Activated CD4-positive, alpha-beta memory T cell treated with anti-CD3 and anti-CD28 coated beads, Interleukin-2, amount 10 ng/mL, durations not matched to agents 7 days and 5 days (primary cell): ENCODE results near the gene SLC6A5. TPM values are rescaled to one million over a fixed set of nuclear protein-coding genes. Genes with fewer than 3 reads are reported as not detected.

Experiments used
- CTCF ChIA-PET: fragments of 350-600 bp; sonication (Branson Sonifier 250); formaldehyde crosslinking; loops from one replicate; lab custom pipeline; 2021; ENCODE audit warnings: antibody characterized with exemption, inconsistent platforms; lab: Charles Lee
- POLR2A ChIA-PET: fragments of 350-600 bp; sonication (Branson Sonifier 250); formaldehyde crosslinking; loops from one replicate; lab custom pipeline; 2021; ENCODE audit warnings: antibody characterized with exemption; lab: Charles Lee
- DNase-seq: peaks from one replicate; pipeline ENCODE4 v3.0.0-alpha.2; 2020
- H3K27ac Mint-ChIP-seq: one replicate; pipeline ENCODE4 v1.8.0; 2021; ENCODE audit warnings: mild to moderate bottlenecking, mixed read lengths
- H3K27me3 Mint-ChIP-seq: one replicate; pipeline ENCODE4 v1.8.0; 2021; ENCODE audit warnings: mixed read lengths
- H3K36me3 Mint-ChIP-seq: one replicate; pipeline ENCODE4 v1.8.0; 2021; ENCODE audit warnings: low read depth, mixed read lengths
- H3K4me1 Mint-ChIP-seq: one replicate; pipeline ENCODE4 v1.8.0; 2021; ENCODE audit warnings: mixed read lengths
- H3K4me3 Mint-ChIP-seq: one replicate; pipeline ENCODE4 v1.8.0; 2021; ENCODE audit warnings: mild to moderate bottlenecking, mixed read lengths
- H3K9me3 Mint-ChIP-seq: one replicate; pipeline ENCODE4 v1.8.0; 2021; ENCODE audit warnings: mixed read lengths
- total RNA-seq, 2 experiments: library from RNA; stranded (reverse); gene quantifications; one replicate each; pipeline ENCODE4 v1.2.3, GENCODE V29; 2021

Gene SLC6A5
- total RNA-seq, 2 experiments from 2014 or later, result not detected

DNA sequence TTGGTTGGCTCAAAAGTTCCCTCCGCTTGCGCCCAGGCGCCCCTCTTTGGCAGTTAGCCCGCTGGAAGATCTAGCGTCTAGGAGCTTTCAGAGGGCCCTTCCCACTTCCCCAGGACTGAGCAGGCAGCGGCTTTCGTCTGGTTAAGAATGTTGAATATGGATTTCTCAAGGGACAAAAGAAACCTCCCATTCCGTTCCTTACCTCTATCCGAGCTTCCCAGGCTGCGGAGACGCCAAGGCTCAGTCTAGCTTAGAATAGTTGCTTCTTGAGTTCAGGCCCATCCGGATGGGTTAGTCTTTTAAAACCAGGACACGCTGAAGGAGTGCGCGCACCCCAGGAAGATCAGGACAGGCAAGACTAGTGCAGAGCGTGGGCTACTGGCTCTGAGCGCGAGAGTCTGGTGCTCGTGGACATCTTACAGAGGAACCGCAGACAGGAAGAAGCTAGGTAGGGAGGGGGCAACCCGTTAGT, 71.6 kb downstream of the SLC6A5 start:
- ChIA-PET POLR2A (no interaction called here), CTCF (no interaction called here)

DNA sequence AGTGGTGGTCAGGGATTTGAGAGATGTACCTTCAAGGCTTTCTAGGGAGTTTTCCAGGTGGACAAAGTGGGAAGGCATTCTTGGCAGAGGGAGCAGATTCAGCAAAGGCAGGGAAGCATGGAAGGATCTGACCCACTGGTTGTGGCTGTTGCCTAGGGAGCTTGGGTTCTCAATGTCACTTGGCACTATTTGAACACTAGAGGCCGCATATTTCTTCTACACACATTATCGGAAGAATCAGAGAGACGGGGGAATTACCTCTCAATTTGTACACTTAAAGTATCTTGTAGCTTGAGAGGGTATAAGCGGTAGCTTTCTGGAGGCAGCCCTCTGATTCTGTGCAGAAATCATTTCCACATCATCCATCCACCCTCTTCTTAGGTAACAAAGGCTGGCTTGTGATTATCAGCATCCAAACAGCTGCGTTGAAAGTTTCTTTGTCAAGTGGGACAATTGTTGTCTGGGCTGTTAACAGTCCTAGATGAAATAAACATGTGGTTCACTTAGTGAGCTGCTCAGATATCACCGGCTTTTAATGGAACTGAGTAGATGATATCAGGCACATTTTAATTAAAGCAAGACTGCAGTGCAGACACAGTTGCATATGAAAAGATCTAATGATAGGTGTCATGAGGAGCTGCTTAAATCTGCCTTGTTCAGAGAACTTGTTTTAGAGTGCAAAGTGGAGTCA, 72.6 kb downstream of the SLC6A5 start:
- POLR2A ChIA-PET, result interaction anchor here (1.2 kb wide), 1 partner anchor 108 kb away, joined by 3 read pairs; no protein-coding TSS in a partner anchor
- no peak overlapping the region for H3K27ac Mint-ChIP-seq
- peaks cover 49% of the 10 kb centered on the region for H3K27me3 Mint-ChIP-seq
- no peak overlapping the region for H3K4me3 Mint-ChIP-seq
- H3K36me3 Mint-ChIP-seq, result no peaks in the 10 kb centered on the region
- H3K9me3 Mint-ChIP-seq, result no peaks in the 10 kb centered on the region
- H3K4me1 Mint-ChIP-seq, result no peaks in the 10 kb centered on the region
- no peak for DNase-seq
- CTCF ChIA-PET, result interaction anchor here (1.0 kb wide), 1 partner anchor 39 kb away, joined by 4 read pairs; no protein-coding TSS in a partner anchor

More for the DNA sequence above, 71.6 kb downstream of the SLC6A5 start:
- Mint-ChIP-seq H3K36me3 (no peaks in the 10 kb centered on the region), H3K9me3 (no peaks in the 10 kb centered on the region), H3K27me3 (peaks cover 55% of the 10 kb centered on the region), H3K4me1 (no peaks in the 10 kb centered on the region), H3K4me3 (no peak overlapping the region), H3K27ac (no peak overlapping the region)
- no peak for DNase-seq

DNA sequence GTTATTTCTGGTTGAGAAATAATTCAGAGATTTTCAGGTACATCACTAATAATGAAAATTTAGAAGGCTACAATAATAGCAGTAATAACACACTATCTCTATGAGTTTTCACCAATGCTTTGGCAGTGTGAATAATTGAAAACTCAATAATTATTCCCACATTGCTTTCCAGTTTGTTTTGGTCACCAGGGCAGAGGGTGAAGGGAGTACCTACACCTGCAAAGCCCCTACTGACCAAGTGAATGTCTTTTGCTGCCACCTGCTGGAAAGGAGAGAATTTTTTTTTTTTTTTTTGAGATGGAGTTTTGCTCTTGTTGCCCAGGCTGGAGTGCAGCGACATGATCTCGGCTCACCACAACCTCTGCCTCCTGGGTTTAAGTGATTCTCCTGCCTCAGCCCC, 73.2 kb downstream of the SLC6A5 start:
- H3K36me3 Mint-ChIP-seq, result no peaks in the 10 kb centered on the region
- no peaks in the 10 kb centered on the region for H3K4me1 Mint-ChIP-seq
- ChIA-PET CTCF (interaction anchor here (1.1 kb wide), 1 partner anchor 25 kb away, joined by 6 read pairs; no protein-coding TSS in a partner anchor), POLR2A (interaction anchor here (1.2 kb wide), 1 partner anchor 109 kb away, joined by 3 read pairs; no protein-coding TSS in a partner anchor)
- H3K27me3 Mint-ChIP-seq, result peaks cover 44% of the 10 kb centered on the region
- no peak for DNase-seq
- H3K27ac Mint-ChIP-seq, result no peak overlapping the region
- H3K4me3 Mint-ChIP-seq, result no peak overlapping the region
- H3K9me3 Mint-ChIP-seq, result no peaks in the 10 kb centered on the region

GRCh38 chr11:20676658-20677057, 77.2 kb downstream of the SLC6A5 start:
- no peaks in the 10 kb centered on the region for H3K9me3 Mint-ChIP-seq
- H3K27me3 Mint-ChIP-seq, result peaks cover 10% of the 10 kb centered on the region
- ChIA-PET POLR2A (no interaction called here), CTCF (no interaction called here)
- H3K4me3 Mint-ChIP-seq, result no peak overlapping the region
- H3K27ac Mint-ChIP-seq, result no peak overlapping the region
- no peaks in the 10 kb centered on the region for H3K36me3 Mint-ChIP-seq
- no peak for DNase-seq
- no peaks in the 10 kb centered on the region for H3K4me1 Mint-ChIP-seq

DNA sequence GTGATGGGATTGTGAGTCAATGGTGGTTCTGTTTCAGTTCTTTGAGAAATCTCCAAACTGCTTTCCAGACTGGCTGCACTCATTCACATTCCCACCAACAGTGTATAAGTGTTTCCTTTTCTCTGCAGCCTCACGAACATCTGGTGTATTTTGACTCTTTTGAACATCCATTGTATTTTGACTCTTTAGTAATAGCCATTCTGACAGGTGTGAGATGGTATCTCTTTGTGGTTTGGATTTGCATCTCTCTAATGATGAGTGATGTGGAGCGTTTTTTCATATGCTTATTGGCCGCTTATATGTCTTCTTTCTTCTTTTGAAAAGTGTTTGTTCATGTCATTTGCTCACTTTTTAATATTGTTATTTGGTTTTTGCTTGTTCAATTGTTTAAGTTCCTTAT, 89.4 kb downstream of the SLC6A5 start:
- no peak for DNase-seq
- ChIA-PET POLR2A (no interaction called here), CTCF (no interaction called here)
- Mint-ChIP-seq H3K27me3 (no peaks in the 10 kb centered on the region), H3K4me3 (no peak overlapping the region), H3K4me1 (no peaks in the 10 kb centered on the region), H3K36me3 (no peaks in the 10 kb centered on the region), H3K9me3 (no peaks in the 10 kb centered on the region), H3K27ac (no peak overlapping the region)

GRCh38 chr11:20707876-20708275, 108.5 kb downstream of the SLC6A5 start:
- ChIA-PET CTCF (no interaction called here), POLR2A (no interaction called here)
- H3K27me3 Mint-ChIP-seq, result no peaks in the 10 kb centered on the region
- H3K27ac Mint-ChIP-seq, result no peak overlapping the region
- DNase-seq, result no peak
- no peak overlapping the region for H3K4me3 Mint-ChIP-seq
- H3K36me3 Mint-ChIP-seq, result no peaks in the 10 kb centered on the region
- no peaks in the 10 kb centered on the region for H3K4me1 Mint-ChIP-seq
- peaks cover 7% of the 10 kb centered on the region for H3K9me3 Mint-ChIP-seq

Other genes with a start within 250 kb of the SLC6A5 start
- 10 to 100 TPM; 48.6 to 50.0 TPM for gene HTATIP2, start 235.9 kb upstream of the SLC6A5 start, total RNA-seq
- 10 to 100 TPM; 14.9 to 15.6 TPM for gene PRMT3, start 211.9 kb upstream of the SLC6A5 start, total RNA-seq
- not detected for gene NELL1, start 70.0 kb downstream of the SLC6A5 start, total RNA-seq